PC-9 (cell line): ENCODE results near the gene OSM. TPM values are rescaled to one million over a fixed set of nuclear protein-coding genes. Genes with fewer than 3 reads are reported as not detected.

ENCODE experiments used
- BruUV-seq: library from RNA; stranded (reverse); fragments of 400-500 nt; replicated peaks from 2 replicates; lab custom pipeline; 2021; lab: Mats Ljungman, UMichigan
- CTCF ChIA-PET: fragments of 300-600 bp; sonication (Branson Sonifier 250); formaldehyde crosslinking; loops from one replicate; lab custom pipeline; 2022; ENCODE audit warnings: antibody characterized with exemption; lab: Charles Lee
- POLR2A ChIA-PET: fragments of 300-600 bp; sonication (Branson Sonifier 250); formaldehyde crosslinking; loops from one replicate; lab custom pipeline; 2022; ENCODE audit warnings: antibody characterized with exemption; ENCODE audit not compliant: unreplicated experiment; lab: Charles Lee
- DNase-seq, 2 experiments: peaks; one replicate each; pipeline versions ENCODE4 v3.0.0 to v3.0.0-alpha.2; 2015 to 2022; ENCODE audit warnings: mixed read lengths in 1 of 2
- H2AFZ ChIP-seq: fragments of 200-600 bp; sonication (generic); 2 replicates; pipeline ENCODE4 v1.8.1; 2017; ENCODE audit warnings: antibody characterized with exemption
- H3F3A ChIP-seq: fragments of 200-600 bp; sonication (generic); 2 replicates; pipeline ENCODE4 v1.8.1; 2017; ENCODE audit warnings: antibody characterized with exemption, mild to moderate bottlenecking, low read depth; ENCODE audit not compliant: insufficient read depth
- H3K27ac ChIP-seq: fragments of 200-600 bp; sonication (generic); 2 replicates; pipeline ENCODE4 v1.6.1; 2016; ENCODE audit warnings: mixed run types
- H3K27me3 ChIP-seq: fragments of 200-600 bp; sonication (generic); 2 replicates; pipeline ENCODE4 v1.6.1; 2016; ENCODE audit warnings: low read depth, mixed run types; ENCODE audit not compliant: insufficient read depth
- H3K36me3 ChIP-seq: fragments of 200-600 bp; sonication (generic); 2 replicates; pipeline ENCODE4 v1.6.1; 2016; ENCODE audit warnings: low read depth, mixed run types
- H3K4me1 ChIP-seq: fragments of 200-600 bp; sonication (generic); replicated peaks from 2 replicates; pipeline ENCODE4 v1.6.1; 2016; ENCODE audit warnings: mixed run types; ENCODE audit not compliant: insufficient read depth
- H3K4me2 ChIP-seq: fragments of 200-600 bp; sonication (generic); 2 replicates; pipeline ENCODE4 v1.6.1; 2017; ENCODE audit warnings: mixed run types
- H3K4me3 ChIP-seq: fragments of 200-600 bp; sonication (generic); 2 replicates; pipeline ENCODE4 v1.6.1; 2016; ENCODE audit warnings: mixed run types
- H3K79me2 ChIP-seq: fragments of 200-600 bp; sonication (generic); 2 replicates; pipeline ENCODE4 v1.6.1; 2017; ENCODE audit warnings: low read depth, mixed run types
- H3K9me2 ChIP-seq: fragments of 200-600 bp; sonication (generic); 2 replicates; pipeline ENCODE4 v1.8.1; 2017; ENCODE audit warnings: mild to moderate bottlenecking; ENCODE audit not compliant: insufficient read depth
- H3K9me3 ChIP-seq: fragments of 200-600 bp; sonication (generic); 2 replicates; pipeline ENCODE4 v1.8.1; 2016; ENCODE audit warnings: low read depth; ENCODE audit not compliant: insufficient read depth
- H4K20me1 ChIP-seq: fragments of 200-600 bp; sonication (generic); 2 replicates; pipeline ENCODE4 v1.8.1; 2017; ENCODE audit not compliant: insufficient read depth
- EZH2 ChIP-seq: fragments of 200-600 bp; sonication (generic); IDR thresholded peaks from 2 replicates; pipeline ENCODE4 v1.8.0; 2017; ENCODE audit warnings: antibody characterized with exemption, low read depth
- intact Hi-C: fragments of 100-400 bp; cut with micrococcal nuclease; formaldehyde crosslinking; loops from one replicate; pipeline ENCODE4 v1.10.0; 2022; ENCODE audit not compliant: unreplicated experiment
- total RNA-seq: library from RNA; stranded (reverse); gene quantifications from 2 replicates; pipeline ENCODE4 v1.2.3, GENCODE V29; 2021
- TF ChIP-seq, protein P1 (sequence below): fragments of 200-600 bp; sonication (generic); conservative IDR thresholded peaks from 2 replicates; pipeline ENCODE4 v1.6.1; 2017; ENCODE audit warnings: mixed run types, antibody characterized with exemption, mild to moderate bottlenecking, moderate library complexity

Gene OSM
- total RNA-seq, 1 experiment from 2014 or later, result not detected

DNA sequence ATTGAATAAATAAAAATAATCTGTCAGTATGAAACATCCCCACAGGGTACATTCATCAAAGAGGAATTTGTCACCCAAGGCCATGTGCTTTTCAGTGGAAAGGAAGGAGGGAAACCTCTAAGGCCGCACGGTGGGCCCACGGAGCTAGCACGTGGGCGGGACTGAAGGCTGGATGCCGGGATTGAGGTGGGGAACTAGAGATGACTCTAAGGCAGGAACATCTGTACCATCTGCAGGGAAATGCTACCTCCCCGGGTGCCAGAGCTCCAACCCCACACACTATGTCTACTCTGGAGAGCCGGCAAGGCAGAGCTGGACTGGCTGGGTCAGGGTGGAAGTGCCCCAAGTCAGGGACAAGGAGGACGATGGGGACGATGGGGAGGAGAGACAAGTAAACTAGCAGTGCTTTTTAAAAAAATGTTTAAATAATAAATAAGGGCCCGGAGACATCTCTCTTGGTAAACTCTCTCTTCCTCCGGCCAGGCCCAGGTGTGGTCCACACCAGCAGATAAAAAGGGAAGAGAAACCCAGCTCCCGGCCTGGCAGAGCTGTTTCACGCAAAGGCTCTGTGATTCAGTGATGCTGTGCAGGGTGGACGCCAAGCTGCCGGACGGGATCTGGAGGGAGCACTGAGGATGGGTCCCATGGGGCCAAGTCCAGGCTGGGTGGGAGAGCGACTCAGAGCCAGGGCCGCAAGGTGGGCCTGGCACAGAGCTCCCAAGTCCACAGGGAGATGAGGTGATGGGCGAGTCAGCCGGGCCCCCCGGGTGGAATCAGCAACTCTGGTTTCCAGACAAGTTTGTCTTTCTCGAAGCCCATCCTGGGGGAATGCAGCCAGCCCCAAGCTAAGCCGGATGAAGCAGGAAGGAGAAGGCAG lies 25.9 kb downstream of the OSM start:
- Histone ChIP-seq H4K20me1 (no peaks in the 10 kb centered on the region), H3K27ac (peak overlapping the region; percentile 50; the same call in 1 of the 2 replicates), H2AFZ (no peak overlapping the region), H3F3A (peaks cover 69% of the 10 kb centered on the region), H3K4me3 (no peak overlapping the region), H3K36me3 (peaks cover 38% of the 10 kb centered on the region), H3K9me3 (no peaks in the 10 kb centered on the region), H3K4me2 (no peak overlapping the region), H3K79me2 (peaks cover 13% of the 10 kb centered on the region), H3K9me2 (no peaks in the 10 kb centered on the region), H3K4me1 (peaks cover 51% of the 10 kb centered on the region), H3K27me3 (no peaks in the 10 kb centered on the region)
- TSS peak; percentile 12 for BruUV-seq
- ChIA-PET CTCF (interaction anchor here (0.6 kb wide), 1 partner anchor 154 kb away, joined by 3 read pairs; no protein-coding TSS in a partner anchor), POLR2A (no interaction called here)
- no peak for DNase-seq
- intact Hi-C loops, result no loop called here
- no peak for TF ChIP-seq EZH2
- TF ChIP-seq, protein P1, sequence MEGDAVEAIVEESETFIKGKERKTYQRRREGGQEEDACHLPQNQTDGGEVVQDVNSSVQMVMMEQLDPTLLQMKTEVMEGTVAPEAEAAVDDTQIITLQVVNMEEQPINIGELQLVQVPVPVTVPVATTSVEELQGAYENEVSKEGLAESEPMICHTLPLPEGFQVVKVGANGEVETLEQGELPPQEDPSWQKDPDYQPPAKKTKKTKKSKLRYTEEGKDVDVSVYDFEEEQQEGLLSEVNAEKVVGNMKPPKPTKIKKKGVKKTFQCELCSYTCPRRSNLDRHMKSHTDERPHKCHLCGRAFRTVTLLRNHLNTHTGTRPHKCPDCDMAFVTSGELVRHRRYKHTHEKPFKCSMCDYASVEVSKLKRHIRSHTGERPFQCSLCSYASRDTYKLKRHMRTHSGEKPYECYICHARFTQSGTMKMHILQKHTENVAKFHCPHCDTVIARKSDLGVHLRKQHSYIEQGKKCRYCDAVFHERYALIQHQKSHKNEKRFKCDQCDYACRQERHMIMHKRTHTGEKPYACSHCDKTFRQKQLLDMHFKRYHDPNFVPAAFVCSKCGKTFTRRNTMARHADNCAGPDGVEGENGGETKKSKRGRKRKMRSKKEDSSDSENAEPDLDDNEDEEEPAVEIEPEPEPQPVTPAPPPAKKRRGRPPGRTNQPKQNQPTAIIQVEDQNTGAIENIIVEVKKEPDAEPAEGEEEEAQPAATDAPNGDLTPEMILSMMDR, result no peak

DNA sequence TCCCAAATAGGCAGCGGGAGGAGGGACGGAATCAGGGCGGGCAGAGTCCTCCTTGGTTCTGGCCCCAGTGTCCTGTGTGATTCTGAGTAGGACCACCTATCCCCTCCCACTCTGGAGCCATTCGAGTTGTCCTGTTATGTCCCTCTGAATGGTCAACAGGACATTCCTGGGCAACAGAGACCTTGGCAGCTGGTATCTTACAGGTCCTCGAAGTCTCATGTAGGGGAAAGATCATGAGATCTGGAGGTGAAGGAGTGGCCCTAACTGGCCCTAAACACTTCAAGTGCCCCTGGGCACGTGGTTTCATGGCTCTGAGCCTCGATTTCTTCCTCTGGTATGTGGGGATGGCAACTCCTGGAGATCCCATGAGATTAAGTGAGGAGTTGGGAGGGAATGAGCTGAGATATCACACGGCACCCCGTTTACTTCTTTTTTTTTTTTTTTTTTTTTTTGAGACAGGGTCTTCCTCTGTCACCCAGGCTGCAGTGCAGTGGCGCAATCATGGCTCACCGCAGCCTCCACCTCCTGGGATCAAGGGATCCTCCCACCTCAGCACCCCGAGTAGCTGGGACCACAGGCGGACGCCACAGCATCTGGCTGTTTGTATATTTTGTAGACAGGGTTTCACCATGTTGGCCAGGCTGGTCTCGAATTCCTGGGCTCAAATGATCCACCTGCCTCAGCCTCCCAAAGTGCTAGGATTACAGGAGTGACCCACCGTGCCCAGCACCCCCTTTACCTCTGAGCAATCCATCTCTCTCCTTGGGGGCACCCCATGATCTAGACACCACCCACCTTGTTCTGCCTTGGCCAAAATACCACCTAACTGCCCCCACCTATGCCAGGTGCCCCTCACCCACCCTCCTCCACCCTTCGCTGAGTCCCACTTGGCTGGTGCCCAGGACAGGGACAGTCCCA lies 26.9 kb downstream of the OSM start:
- ChIA-PET CTCF (interaction anchor here (0.6 kb wide), 2 partner anchors 16 to 153 kb away, joined by 3 to 7 read pairs; no protein-coding TSS in a partner anchor), POLR2A (no interaction called here)
- Histone ChIP-seq H3K9me3 (no peaks in the 10 kb centered on the region), H3K36me3 (peaks cover 28% of the 10 kb centered on the region), H3K4me3 (no peak overlapping the region), H2AFZ (no peak overlapping the region), H3K27ac (peak overlapping the region; percentile 95), H3K9me2 (no peaks in the 10 kb centered on the region), H3K4me1 (peaks cover 59% of the 10 kb centered on the region), H3K79me2 (peaks cover 3% of the 10 kb centered on the region), H3K27me3 (no peaks in the 10 kb centered on the region), H4K20me1 (no peaks in the 10 kb centered on the region), H3K4me2 (no peak overlapping the region), H3F3A (peaks cover 72% of the 10 kb centered on the region)
- TF ChIP-seq, protein P1, result no peak
- no peak for TF ChIP-seq EZH2
- peak in 1 of 2 experiments; percentile 53 for DNase-seq
- BruUV-seq, result no TSS peak
- intact Hi-C loops, result loop anchor here (5.0 kb wide), 1 partner anchor 132 kb away; no protein-coding TSS in a partner anchor
